Keratinocyte (primary cell): ENCODE data around the gene SPATA6L. TPM values are rescaled to one million over a fixed set of nuclear protein-coding genes. Genes with fewer than 3 reads are reported as not detected.

ENCODE experiments used
- DNase-seq: peaks from one replicate; pipeline ENCODE4 v3.0.0-alpha.2; 2011; ENCODE audit warnings: low read depth, missing footprints, low spot score
- FAIRE-seq: peaks from 2 replicates; lab custom pipeline; 2011; peaks lifted over from hg19 to GRCh38; lab: Jason Lieb, UNC
- H2AFZ ChIP-seq: 2 replicates; pipeline ENCODE4 v1.6.0; 2012; ENCODE audit warnings: low read length, control low read depth, inconsistent platforms; ENCODE audit not compliant: control insufficient read depth
- H3K27ac ChIP-seq: 2 replicates; pipeline ENCODE4 v1.5.1; 2011; ENCODE audit warnings: low read length; ENCODE audit not compliant: control insufficient read depth, insufficient read depth
- H3K27me3 ChIP-seq: 3 replicates; pipeline ENCODE4 v1.6.0; 2011; ENCODE audit warnings: low read length; ENCODE audit not compliant: control insufficient read depth, insufficient read depth; ENCODE audit errors: extremely low read depth
- H3K36me3 ChIP-seq, 2 experiments: 2 replicates in 1 of 2; 3 replicates in 1 of 2; pipeline ENCODE4 v1.5.1; 2011; ENCODE audit warnings: low read length in 2 of 2, mild to moderate bottlenecking in 1 of 2; ENCODE audit not compliant: control insufficient read depth in 2 of 2, insufficient read depth in 2 of 2; ENCODE audit errors: extremely low read depth in 1 of 2
- H3K4me1 ChIP-seq: 3 replicates; pipeline ENCODE4 v1.5.1; 2011; ENCODE audit warnings: low read length; ENCODE audit not compliant: control insufficient read depth, insufficient read depth; ENCODE audit errors: extremely low read depth
- H3K4me2 ChIP-seq: 3 replicates; pipeline ENCODE4 v1.6.0; 2011; ENCODE audit warnings: low read depth, low read length; ENCODE audit not compliant: control insufficient read depth, insufficient read depth; ENCODE audit errors: extremely low read depth
- H3K4me3 ChIP-seq, 3 experiments: fragments of 200-600 bp in 1 of 3; sonication (generic) in 1 of 3; 2 replicates in 2 of 3; 3 replicates in 1 of 3; pipeline ENCODE4 v1.5.1; 2011 to 2016; ENCODE audit warnings: low read length in 3 of 3, mild to moderate bottlenecking in 3 of 3, control low read depth in 2 of 3, inconsistent platforms in 1 of 3, low read depth in 1 of 3, mixed read lengths in 1 of 3, mixed run types in 1 of 3, moderate library complexity in 1 of 3; ENCODE audit not compliant: control insufficient read depth in 2 of 3, insufficient read depth in 2 of 3; ENCODE audit errors: extremely low read depth in 1 of 3
- H3K79me2 ChIP-seq: 2 replicates; pipeline ENCODE4 v1.6.0; 2012; ENCODE audit warnings: low read length; ENCODE audit not compliant: control insufficient read depth, insufficient read depth
- H3K9ac ChIP-seq: 3 replicates; pipeline ENCODE4 v1.6.0; 2011; ENCODE audit warnings: low read length; ENCODE audit not compliant: control insufficient read depth, insufficient read depth; ENCODE audit errors: extremely low read depth
- H3K9me1 ChIP-seq: 3 replicates; pipeline ENCODE4 v1.6.0; 2011; ENCODE audit warnings: low read length; ENCODE audit not compliant: control insufficient read depth, insufficient read depth; ENCODE audit errors: extremely low read depth
- H3K9me3 ChIP-seq: 2 replicates; pipeline ENCODE4 v1.5.1; 2012; ENCODE audit warnings: low read depth, low read length; ENCODE audit not compliant: control insufficient read depth
- H4K20me1 ChIP-seq: 3 replicates; pipeline ENCODE4 v1.6.0; 2011; ENCODE audit warnings: low read length; ENCODE audit not compliant: control insufficient read depth, insufficient read depth; ENCODE audit errors: extremely low read depth
- CTCF ChIP-seq, 3 experiments: IDR thresholded peaks in 1 of 3; conservative IDR thresholded peaks in 1 of 3; optimal IDR thresholded peaks in 1 of 3; 2 replicates in 2 of 3; 3 replicates in 1 of 3; pipeline versions ENCODE3 to v1.5.1; 2011; ENCODE audit warnings: low read length in 3 of 3, mild to moderate bottlenecking in 3 of 3, moderate library complexity in 2 of 3, control low read depth in 1 of 3, inconsistent platforms in 1 of 3; ENCODE audit not compliant: insufficient read depth in 2 of 3; ENCODE audit errors: extremely low read depth in 1 of 3
- EZH2 ChIP-seq: IDR thresholded peaks from one replicate; pipeline ENCODE4 v1.6.1; 2012; ENCODE audit warnings: inconsistent platforms, mild to moderate bottlenecking, low read length, moderate library complexity
- dilution Hi-C: fragments of 300-500 bp; cut with MboI; formaldehyde crosslinking; loops from one replicate; pipeline ENCODE4 v1.7.0; 2020; ENCODE audit warnings: low sequenced_read_pairs; ENCODE audit not compliant: extremely low pct_ligation_motif_present
- polyA plus RNA-seq, 5 experiments: library from polyadenylated mRNA; depleted of rRNA in 3 of 5; stranded (reverse) in 3 of 5; stranded (forward) in 1 of 5; unstranded in 1 of 5; fragments of >200 nt; gene quantifications; 1 replicate in 1 of 5; 2 replicates in 3 of 5; 3 replicates in 1 of 5; pipeline versions ENCODE4 v1.2.1 to v1.2.3, GENCODE V29; 2011 to 2012; ENCODE audit warnings: missing spikeins in 2 of 5, low read depth in 1 of 5, low replicate concordance in 1 of 5

SPATA6L gene
- polyA plus RNA-seq, 1 donor (not counting 4 experiments of a cell fraction or from before 2014, with no cell fraction given) = 0.92 TPM

- Histone ChIP-seq H3K9me1 (no peaks in the 10 kb centered on the region), H2AFZ (no peak overlapping the region), H3K9ac (no peak overlapping the region), H3K4me1 (no peaks in the 10 kb centered on the region), H3K4me2 (no peak overlapping the region), H3K27ac (no peak overlapping the region), H3K79me2 (no peaks in the 10 kb centered on the region), H3K4me3 (no peak overlapping the region), H3K27me3 (no peaks in the 10 kb centered on the region), H3K9me3 (no peaks in the 10 kb centered on the region), H4K20me1 (no peaks in the 10 kb centered on the region), H3K36me3 (no peaks in the 10 kb centered on the region)
- TF ChIP-seq EZH2 (no peak), CTCF (optimal IDR thresholded peaks at IDR 0.05 in 1 of 3, IDR thresholded peaks at IDR 0.05 in 1 of 3, conservative IDR thresholded peaks at IDR 0.05 in 1 of 3; ENCODE audit: extremely low read depth in 1 of 3, insufficient read depth in 2 of 3, low read length in 3 of 3) (no peak)
- dilution Hi-C loops = no loop called here
- FAIRE-seq = no peak
- DNase-seq = no peak
Observed at GRCh38 chr9:4654538-4654937, 11.7 kb downstream of the SPATA6L start.

- TF ChIP-seq CTCF (optimal IDR thresholded peaks at IDR 0.05 in 1 of 3, IDR thresholded peaks at IDR 0.05 in 1 of 3, conservative IDR thresholded peaks at IDR 0.05 in 1 of 3; ENCODE audit: extremely low read depth in 1 of 3, insufficient read depth in 2 of 3, low read length in 3 of 3) (no peak), EZH2 (no peak)
- H4K20me1 ChIP-seq = no peaks in the 10 kb centered on the region
- no peak overlapping the region for H3K9ac ChIP-seq
- H3K4me1 ChIP-seq = no peaks in the 10 kb centered on the region
- no peaks in the 10 kb centered on the region for H3K79me2 ChIP-seq
- no peaks in the 10 kb centered on the region for H3K9me3 ChIP-seq
- no peak for DNase-seq
- dilution Hi-C loops = no loop called here
- FAIRE-seq = no peak
- H3K27ac ChIP-seq = no peak overlapping the region
- no peak overlapping the region for H2AFZ ChIP-seq
- H3K9me1 ChIP-seq = no peaks in the 10 kb centered on the region
- no peak overlapping the region for H3K4me3 ChIP-seq
- no peak overlapping the region for H3K4me2 ChIP-seq
- H3K36me3 ChIP-seq = no peaks in the 10 kb centered on the region
- no peaks in the 10 kb centered on the region for H3K27me3 ChIP-seq
Observed at GRCh38 chr9:4654084-4654483, 12.2 kb downstream of the SPATA6L start.
